Stimulated activated CD4-positive, alpha-beta T cell treated with anti-CD3 and anti-CD28 coated beads, Interleukin-12 subunit alpha, Interleukin-12 subunit beta, amount 100 ng/mL, for 4 hours (primary cell): ENCODE data around the gene MGME1.
"Not testable (repeated sequence)": the region's sequence is repeated elsewhere in the genome, so short reads cannot be mapped to it uniquely, and the experiment has no call there.

Experiments used
- DNase-seq: peaks from one replicate; pipeline ENCODE4 v3.0.0-alpha.2; 2020

Gene MGME1

DNA sequence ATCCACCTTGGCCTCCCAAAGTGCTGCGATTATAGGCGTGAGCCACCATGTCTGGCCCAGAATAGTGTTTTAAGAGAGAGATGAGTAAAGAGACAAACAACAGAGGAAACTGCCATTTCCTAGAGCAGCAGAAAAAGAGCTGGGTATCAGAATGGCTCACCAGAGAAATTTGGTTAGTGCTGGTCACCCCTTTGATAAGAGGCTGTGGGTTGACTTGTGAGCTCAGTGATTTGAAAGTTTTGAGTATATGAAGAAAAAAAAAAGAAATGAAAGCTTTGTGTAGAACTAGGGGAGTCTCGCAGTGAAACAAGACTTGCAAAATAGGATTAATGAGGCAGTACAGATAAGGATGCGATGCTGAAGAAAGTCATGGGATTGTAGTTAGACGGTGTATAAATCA, 29.6 kb downstream of the MGME1 start:
- DNase-seq = no peak

DNA sequence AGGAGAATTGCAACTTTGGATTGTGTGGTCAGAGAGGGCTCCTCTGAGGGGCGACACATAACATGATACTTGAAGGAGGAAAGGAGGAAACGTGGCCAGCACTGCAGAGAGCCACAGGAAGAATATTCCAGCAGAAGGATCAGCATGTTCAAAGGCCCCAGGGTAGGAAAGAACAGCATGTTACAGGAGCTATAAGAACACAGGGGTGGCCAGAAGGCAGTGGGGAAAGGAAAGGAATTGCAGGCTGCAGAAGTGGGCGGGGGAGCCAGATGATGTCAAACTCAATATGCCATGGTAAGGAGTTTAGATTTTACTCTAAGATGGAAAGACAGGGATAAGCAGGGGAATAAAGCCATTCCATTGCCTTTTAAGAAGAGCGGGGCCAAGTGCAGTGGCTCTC, 30.7 kb downstream of the MGME1 start:
- no peak for DNase-seq

DNA sequence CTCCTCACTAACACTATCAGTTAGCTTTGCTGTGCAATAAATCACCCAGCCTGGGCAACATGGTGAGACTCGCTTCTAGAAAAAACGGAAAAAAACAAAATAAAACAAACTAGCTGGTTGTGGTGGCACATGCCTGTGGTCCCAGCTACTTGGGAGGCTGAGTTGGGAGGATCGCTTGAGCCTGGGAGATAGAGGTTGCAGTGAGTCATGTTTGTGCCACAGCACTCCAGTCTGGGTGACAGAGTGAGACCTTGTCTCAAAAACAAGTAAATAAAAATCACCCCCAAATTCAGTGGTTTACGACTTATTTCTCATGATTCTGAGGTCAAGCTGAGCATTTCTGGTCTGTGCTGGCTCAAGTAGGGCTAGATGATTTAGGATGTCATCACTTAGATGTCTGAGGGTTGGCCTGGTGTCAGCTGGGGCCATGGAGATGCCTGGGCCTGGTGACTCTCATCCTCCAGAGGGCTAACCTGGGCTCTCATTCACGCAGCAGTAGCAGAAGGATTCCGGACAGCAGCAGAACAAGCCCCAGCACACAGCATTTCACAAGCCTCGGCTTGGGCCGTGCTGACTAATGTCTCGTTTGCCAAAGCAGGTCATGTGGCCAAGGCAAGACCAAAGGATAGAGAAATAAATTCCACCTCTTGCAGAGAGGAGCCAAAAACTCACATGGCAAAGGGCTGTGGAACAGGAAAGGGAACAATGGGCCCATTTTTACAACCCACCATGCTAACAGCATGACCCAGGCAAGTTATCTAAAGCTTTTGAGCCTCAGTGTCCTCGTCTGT, 32.5 kb downstream of the MGME1 start:
- DNase-seq = no peak

DNA sequence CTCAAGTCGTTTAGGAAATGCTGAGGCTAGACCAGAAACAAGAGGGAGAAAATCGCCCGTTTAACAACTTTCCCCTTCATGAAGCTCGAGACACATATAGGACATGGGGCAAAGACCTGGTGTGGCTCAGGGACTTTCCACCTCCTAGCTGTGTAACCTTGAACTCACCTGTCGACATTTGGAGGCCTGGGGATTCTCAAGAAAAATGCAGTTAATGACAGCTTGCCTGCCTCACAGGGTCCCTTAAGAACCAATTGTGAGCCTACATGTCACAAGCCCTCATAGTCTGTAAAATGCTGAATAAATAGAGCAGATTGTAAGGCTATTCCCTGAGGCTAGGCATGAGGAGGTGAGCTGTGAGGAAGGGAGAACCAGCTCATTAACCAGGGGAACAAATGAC, 35.1 kb downstream of the MGME1 start:
- no peak for DNase-seq

DNA sequence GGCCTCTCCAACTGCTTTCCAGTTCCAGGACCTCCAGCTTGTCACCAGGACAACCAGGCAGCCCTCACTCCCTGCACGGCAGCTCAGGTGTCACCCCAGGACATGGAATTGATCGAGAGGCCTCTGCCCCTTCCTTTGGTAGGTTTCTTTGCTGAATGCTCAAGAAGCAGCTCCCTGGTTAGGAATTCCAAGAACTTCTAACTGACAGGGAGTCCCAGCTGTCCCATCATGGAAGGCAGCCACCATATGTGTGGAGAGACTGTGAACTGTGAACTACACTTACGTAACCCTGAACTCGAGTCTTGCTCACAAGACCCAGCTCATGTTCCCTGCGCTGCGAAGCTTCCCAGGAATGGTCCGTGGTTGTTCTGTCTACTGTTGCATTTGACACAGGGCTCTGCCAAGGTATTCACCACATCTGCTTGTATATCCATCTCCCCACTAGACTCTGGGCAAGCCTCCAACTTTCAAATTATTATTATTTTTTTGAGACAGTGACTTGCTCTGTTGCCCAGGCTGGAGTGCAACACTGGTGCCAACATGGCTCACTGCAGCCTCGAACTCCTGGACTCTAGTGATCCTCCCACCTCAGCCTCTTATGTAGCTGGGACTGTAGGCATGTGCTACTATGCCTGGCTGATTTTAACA, 35.7 kb downstream of the MGME1 start:
- DNase-seq = no peak

DNA sequence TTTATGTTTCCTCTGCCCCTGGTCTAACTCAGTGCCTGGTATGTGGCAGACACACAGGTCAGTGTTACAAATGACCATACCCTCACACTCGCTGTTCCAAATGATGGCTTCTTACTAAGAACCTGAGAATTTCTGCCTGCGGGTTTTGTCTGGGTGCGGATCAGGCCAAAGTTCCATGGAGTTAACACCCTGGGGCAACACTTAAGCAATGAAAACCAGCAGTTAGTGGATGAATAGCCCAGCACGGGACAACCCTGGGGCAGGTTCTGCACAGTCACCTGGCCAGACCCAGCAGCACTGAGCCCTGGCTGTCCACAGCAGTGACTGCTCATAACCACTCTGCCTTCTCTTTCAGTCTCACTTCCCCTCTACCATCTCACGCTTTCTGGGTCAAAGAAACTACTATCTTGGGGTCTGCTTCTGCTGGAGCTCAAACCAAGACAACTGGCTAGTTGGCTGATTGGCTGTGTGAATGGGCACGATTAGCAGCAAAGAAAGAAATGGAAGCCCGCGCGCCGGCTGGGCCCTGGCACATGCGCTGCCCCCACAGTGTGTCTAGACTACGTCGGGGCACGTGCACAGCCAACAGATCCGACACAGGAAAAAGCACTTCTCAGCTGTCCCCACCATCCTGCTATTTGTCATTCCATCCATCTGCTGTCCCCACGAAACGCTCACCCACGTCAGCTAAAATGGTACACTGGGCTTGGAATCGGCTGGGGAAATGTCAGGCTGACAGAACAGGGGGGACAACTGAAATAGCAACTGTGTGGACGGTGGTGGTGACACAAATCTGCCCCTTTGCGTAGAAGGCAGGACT, 36.6 kb downstream of the MGME1 start:
- no peak for DNase-seq

DNA sequence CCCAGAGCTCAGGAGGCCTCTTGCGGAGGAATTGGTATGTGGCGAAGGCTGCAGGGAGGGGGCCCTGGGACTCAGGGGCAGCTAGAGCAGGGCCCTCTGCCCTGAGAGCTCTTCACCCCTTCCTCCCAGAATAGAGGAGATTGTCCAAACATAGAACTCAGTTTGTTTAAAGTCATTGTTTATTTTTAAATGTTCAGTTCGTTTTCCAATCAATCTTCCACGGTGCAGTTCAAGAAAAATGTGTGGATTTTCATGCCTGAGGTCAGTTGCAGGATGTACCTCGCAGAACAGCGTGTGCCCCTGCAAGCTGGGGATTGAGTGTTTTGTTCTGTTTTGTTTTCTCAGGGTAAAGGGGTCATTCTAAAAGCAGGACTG, 37.2 kb downstream of the MGME1 start:
- DNase-seq = no peak

DNA sequence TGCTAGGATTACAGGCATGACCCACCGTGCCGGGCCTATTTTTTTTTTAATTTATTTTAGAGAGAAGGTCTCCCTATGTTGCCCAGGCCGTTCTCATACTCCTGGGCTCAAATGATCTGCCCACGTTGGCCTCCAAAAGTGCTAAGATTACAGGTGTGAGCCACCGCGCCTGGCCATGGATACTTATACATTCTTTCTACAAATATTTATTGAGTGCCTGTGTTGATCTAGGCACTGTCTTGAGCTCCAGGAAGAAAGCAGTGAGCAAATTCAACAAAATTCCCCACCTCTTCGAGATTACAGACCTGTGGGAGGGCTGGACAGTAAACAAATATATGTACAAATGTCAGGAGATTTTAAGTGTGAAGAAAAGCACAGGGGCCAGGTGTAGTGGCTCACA, 37.9 kb downstream of the MGME1 start:
- no peak for DNase-seq

DNA sequence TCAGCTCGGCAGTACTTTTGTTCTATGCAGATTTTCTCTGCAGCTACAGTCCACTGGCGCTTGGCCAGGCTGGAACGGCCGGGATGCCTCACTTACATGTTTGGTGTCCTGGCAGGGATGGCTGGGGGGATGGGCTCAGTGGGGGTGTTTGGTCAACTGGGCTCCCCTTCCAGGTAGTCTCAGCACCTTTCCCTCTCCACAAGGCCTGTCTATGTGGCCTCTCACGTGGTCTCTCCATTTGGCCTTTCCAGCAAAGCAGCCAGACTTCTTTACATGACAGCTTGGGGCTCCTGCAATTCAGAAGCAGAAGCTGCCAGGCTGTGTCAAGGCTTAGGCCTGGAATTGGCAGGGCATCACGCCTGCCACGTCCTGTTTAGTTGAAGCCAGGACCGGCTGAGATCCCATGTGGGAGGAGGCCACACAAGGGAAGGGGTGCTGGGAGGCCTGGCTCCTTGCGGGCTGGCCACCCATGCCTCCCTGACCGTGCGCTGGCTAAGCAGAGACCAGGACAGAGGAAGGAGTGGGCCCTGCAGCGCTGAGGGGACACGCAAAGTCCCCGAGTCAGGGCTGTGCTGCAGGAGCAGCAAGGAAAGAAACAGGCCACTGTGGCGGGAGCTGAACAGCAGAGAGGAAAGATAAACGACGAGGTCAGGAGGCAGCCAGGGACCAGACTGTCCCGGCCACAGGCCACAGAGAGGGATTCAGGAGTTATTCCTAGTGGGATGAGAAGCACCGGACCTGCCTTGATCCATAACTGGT, 38.9 kb downstream of the MGME1 start:
- no peak for DNase-seq

DNA sequence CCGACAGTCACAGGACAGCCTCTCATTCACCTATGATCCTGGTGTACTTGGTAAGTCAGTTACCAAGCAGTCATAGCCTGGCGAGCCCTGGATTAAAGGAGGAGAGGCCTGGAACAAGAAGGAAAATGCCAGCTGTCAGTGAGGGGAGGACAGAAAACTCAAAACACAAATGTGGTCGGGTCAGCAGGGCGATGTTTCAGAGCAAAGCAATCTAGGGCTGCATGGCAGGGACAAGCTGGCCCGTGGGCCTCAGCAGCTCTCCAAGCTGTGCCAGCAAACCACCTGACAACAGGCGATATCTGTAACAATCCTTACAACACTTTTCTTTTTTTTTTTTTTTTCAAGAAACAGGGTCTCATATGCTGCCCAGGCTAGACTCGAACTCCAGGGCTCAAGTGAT, 40.3 kb downstream of the MGME1 start:
- no peak for DNase-seq

DNA sequence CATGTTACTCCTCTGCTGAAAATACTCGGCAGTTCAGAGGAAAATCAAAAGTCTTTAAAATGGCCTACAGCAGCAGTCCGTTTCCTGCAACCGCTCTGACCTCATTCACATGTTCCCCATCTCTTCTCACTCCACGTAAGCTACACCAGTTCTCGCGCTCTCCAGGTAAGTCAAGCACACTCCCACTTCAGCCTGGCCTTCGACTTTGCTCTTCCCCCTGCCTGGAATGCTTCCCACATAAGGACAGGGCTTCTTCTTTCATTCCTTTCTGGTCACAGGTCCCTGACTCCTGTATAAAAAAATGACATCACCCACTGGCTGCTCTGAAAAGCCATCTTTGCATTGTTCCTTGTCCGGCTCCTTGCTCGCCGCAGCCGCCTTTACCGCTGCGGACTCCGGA, 42.7 kb downstream of the MGME1 start:
- no peak for DNase-seq

DNA sequence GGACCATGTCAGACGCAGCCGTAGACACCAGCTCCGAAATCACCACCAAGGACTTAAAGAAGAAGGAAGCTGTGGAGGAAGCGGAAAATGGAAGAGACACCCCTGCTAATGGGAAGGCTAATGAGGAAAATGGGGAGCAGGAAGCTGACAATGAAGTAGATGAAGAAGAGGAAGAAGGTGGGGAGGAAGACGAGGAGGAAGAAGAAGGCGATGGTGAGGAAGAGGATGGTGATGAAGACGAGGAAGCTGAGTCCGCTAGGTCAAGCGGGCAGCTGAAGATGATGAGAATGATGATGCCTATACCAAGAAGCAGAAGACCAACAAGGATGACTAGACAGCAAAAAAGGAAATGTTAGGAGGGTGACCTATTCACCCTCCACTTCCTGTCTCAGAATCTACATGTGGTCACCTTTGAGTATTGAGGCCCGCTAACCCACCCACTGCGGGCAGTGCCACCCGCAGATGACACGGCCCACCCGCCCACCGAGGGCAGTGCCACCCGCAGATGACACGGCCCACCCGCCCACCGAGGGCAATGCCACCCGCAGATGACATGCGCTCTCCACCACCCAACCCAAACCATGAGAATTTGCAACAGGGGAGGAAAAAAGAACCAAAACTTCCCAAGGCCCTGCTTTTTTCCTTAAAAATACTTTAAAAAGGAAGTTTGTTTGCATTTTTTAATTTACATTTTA, 43.3 kb downstream of the MGME1 start:
- DNase-seq = no peak

DNA sequence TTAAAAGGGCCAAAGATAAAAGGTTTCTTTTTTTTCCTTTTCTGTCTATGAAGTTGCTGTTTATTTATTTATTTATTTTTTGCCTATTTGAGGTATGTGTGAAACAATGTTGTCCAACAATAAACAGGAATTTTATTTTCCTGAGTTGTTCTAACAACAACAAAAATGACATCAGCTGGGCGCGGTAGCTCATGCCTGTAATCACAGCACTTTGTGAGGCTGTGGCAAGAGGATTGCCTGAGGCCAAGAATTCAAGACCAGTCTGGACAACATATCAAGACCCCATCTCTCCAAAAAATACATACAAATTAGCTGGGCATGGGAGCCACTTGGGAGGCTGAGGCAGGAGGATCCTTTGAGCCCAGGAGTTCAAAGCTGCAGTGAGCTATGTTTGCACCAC, 44.1 kb downstream of the MGME1 start:
- no peak for DNase-seq

DNA sequence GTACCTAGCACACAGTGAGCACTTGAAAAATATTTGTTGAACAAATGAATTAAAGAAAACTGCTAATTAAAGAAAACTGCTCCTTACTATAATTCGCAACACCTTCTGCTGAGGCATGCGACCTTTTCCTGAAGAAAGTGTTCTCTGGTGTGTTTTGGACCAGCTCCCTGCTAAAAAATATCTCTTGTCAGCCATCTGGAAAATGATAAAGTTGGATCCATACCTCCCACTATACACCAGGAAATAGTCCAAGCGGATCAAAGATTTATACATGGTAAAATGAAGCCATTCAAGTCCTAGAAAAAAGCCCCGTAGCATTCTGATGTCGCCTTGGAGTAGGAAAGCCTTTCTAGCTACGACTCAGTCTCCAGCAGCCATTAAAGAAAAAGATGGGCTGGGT, 45.6 kb downstream of the MGME1 start:
- no peak for DNase-seq

DNA sequence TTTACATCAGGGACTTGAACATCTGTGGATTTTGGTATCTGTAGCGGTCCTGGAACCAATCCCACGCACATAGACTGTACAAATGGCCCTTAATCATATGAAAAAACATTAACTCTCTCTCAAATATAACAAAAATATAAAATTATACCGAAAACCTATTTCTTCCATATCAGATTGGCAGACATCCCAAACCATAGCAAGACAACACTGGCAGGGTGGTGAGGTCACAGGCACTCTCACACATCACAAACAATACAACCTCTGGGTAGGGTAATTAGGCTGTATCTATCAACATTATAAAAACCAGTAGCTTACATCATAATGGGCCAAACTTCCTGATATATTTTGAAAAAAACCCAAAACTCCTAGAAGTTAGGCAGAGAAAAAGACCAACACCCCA, 48.0 kb downstream of the MGME1 start:
- no peak for DNase-seq

DNA sequence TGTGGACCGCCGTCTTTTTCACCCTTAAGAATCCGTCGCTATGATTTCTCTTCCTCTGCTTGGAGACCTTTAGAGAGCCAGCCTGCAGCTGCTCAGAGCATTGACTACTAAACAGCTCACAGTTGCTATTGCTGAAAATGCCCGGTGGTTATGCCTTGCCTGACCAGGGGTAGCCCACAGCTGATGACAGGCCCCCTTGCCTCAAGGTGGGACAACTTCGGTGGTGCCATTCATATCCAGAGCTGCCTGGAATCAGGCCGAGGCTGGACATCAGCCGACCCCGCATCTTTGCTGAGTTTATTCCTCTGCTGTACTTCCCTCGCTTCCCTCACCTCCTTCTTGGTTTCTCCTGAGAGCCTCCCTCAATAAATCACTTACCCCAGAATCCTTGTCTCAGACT, 49.3 kb downstream of the MGME1 start:
- DNase-seq = no peak

DNA sequence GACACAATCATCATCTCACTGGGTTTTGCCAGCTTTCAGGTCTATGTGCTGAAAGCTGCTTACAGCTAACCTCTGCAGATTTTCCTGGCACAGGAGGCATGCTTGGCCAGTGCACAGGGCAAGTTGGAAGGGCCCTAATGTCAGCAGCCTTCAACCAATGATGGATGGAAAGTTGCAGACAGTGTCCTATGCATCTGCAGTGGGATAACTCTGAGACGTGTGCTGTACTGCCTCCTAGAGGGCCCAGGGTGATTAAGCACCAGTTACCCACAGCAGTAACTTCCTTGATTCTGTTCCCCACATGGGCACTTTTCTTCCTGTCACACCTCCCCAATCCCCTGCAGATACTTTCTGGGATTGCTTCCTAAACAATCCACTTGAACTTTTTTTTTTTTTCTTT, 50.2 kb downstream of the MGME1 start:
- no peak for DNase-seq

DNA sequence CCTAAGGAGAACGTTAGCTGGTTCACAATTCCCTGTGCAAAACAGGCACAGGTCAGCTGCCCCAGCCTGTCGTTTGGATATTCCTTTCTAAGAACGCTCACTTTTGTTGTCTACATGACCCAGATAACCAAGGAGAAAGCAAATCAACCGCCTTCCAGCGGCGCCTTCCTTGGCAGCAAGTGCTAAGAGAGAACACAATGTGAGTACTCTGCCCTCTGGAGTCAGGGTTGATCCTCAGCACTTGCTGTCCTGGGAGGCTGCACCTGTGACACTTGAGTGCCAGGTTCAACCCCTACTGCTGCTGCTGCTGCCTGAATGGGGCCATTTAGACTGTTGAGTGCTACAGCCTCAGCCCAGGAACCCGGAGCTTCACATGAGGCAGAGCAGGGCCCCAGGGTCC, 52.1 kb downstream of the MGME1 start:
- no peak for DNase-seq

DNA sequence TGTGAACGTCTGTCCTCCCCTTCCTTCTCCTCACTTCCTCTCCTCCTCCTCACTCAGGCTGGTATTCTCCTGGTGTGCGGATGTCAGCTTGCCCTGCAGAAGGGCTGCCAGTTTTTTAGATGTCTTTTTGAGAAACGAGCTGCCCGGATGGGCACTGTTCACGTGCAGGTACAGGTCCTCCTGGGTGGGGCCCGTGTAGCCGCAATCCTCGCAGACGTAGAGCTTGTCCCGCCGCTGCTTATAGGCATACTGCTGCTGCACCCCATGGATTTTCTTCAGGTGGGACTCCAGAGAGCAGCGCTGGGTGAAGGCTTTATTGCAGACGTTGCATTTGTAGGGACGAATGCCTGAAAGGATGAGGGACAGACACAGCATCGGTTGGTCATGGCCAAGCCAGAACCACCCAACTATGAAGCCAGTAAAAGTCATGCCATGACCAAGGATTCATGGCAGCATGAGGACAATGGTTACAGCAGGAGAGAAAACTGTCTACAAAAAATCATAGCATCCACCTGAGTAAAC, 55.8 kb downstream of the MGME1 start:
- no peak for DNase-seq

DNA sequence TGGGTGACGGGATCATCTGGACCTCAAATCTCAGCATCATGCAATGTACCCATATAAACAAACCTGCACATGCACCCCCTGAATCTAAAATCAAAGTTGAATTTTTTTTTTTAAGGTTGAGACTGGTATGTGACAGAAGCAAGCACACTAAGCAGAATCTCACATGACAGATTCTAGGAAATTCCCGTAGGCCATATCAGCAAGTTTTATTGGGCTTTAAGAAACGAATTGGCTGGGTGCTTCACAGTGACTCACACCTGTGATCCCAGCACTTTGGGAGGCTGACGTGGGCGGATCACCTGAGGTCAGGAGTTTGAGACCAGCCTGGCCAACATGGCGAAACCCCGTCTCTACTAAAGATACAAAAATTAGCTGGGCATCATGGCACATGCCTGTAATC, 58.2 kb downstream of the MGME1 start:
- not testable (repeated sequence) for DNase-seq

DNA sequence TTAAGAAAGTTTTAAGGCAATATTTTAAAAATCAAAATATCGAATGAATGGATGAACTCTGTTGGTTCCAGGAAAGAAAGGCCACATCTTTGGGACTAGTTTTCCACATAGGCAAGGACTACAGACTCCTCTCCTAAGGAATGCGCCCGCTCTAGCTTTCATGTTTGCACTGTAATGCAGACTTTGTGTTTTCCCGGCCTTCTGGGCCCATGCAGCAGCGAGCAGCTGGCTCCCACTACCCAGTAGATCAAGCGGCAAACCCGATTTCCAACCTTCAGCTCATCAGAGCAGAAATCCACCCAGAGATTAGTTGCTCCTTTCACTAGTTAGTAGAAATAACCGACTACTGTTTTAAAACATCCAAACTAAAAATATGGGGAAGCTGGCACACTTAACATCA, 61.2 kb downstream of the MGME1 start:
- no peak for DNase-seq

DNA sequence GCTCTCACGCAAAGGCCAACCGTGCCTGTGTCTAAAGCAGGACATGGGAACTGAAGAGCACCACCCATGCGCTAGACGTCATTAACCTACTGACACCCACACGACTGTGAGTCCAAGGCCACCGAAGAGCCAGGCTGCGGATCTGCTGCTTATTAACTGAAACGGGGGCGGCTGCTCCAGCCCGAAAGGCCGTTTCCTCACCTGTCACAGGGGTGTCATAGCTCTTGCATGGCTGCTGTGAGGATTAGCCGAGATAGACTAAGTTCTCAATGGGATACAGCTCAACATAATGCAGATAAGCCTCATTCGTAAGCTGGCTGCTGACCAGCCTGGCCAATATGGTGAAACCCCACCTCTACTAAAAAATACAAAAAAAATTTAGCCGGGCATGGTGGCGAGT, 62.2 kb downstream of the MGME1 start:
- no peak for DNase-seq
